GM12878 (cell line): ENCODE results near the gene RGSL1. TPM values are rescaled to one million over a fixed set of nuclear protein-coding genes. Genes with fewer than 3 reads are reported as not detected.

ENCODE experiments used
- ATAC-seq: fragments of 200-7000 bp; cut with Tn5 transposase; 3 replicates; pipeline ENCODE4 v1.9.1; 2020; ENCODE audit warnings: mild to moderate bottlenecking, moderate library complexity
- BruUV-seq: library from RNA; stranded (reverse); fragments of 400-500 nt; replicated peaks from 2 replicates; lab custom pipeline; 2021; lab: Mats Ljungman, UMichigan
- CTCF ChIA-PET: fragments of 300-600 bp; sonication (Branson Sonifier 250); formaldehyde crosslinking; extraction: SDS; loops from one replicate; lab custom pipeline; 2021; ENCODE audit warnings: inconsistent platforms; lab: Yijun Ruan, JAX
- POLR2A ChIA-PET: fragments of 350-600 bp; formaldehyde crosslinking; extraction: SDS; loops from one replicate; lab custom pipeline; 2021; ENCODE audit warnings: inconsistent platforms; lab: Charles Lee
- RAD21 ChIA-PET: fragments of 300-600 bp; sonication (Branson Sonifier 250); formaldehyde crosslinking; loops from one replicate; lab custom pipeline; 2023; ENCODE audit warnings: antibody characterized with exemption; ENCODE audit not compliant: unreplicated experiment; lab: Charles Lee
- SMC1A ChIA-PET: fragments of 300-600 bp; sonication (Branson Sonifier 250); formaldehyde crosslinking; loops from one replicate; lab custom pipeline; 2023; ENCODE audit not compliant: unreplicated experiment, uncharacterized antibody; lab: Charles Lee
- DNase-seq: peaks from one replicate; pipeline ENCODE4 v3.0.0-alpha.2; 2011; ENCODE audit warnings: low read depth, low spot score
- FAIRE-seq: peaks from 3 replicates; lab custom pipeline; 2011; peaks lifted over from hg19 to GRCh38; lab: Jason Lieb, UNC
- H2AFZ ChIP-seq: 2 replicates; pipeline ENCODE4 v1.6.0; 2011; ENCODE audit warnings: low read depth, low read length, control low read depth; ENCODE audit not compliant: control insufficient read depth
- H3K27ac ChIP-seq: 2 replicates; pipeline ENCODE4 v1.5.1; 2011; ENCODE audit warnings: control low read depth; ENCODE audit not compliant: control insufficient read depth, insufficient read depth
- H3K27me3 ChIP-seq, 2 experiments: replicated peaks in 1 of 2; 2 replicates each; pipeline versions ENCODE4 v1.6.0 to v1.6.1; 2011; ENCODE audit warnings: low read length in 1 of 2; ENCODE audit not compliant: control insufficient read depth in 2 of 2, insufficient read depth in 2 of 2
- H3K36me3 ChIP-seq, 2 experiments: 2 replicates each; pipeline ENCODE4 v1.5.1; 2011; ENCODE audit warnings: low read length in 1 of 2; ENCODE audit not compliant: control insufficient read depth in 2 of 2, insufficient read depth in 2 of 2
- H3K4me1 ChIP-seq: 2 replicates; pipeline ENCODE4 v1.6.1; 2011; ENCODE audit warnings: mild to moderate bottlenecking, low read length, moderate library complexity, mixed read lengths; ENCODE audit not compliant: control insufficient read depth, insufficient read depth
- H3K4me2 ChIP-seq: 2 replicates; pipeline ENCODE4 v1.6.0; 2011; ENCODE audit warnings: control low read depth; ENCODE audit not compliant: control insufficient read depth, insufficient read depth
- H3K4me3 ChIP-seq: fragments of 200-600 bp; sonication (generic); 2 replicates; pipeline ENCODE4 v1.5.1; 2016
- H3K79me2 ChIP-seq: 2 replicates; pipeline ENCODE4 v1.6.0; 2011; ENCODE audit warnings: low read length; ENCODE audit not compliant: control insufficient read depth, insufficient read depth
- H3K9ac ChIP-seq: 2 replicates; pipeline ENCODE4 v1.8.0; 2011; ENCODE audit warnings: low read length, control low read depth, mixed read lengths; ENCODE audit not compliant: control insufficient read depth, insufficient read depth
- H3K9me3 ChIP-seq: replicated peaks from 3 replicates; pipeline ENCODE4 v1.5.1; 2011; ENCODE audit warnings: mild to moderate bottlenecking, low read length; ENCODE audit not compliant: control insufficient read depth, insufficient read depth
- H4K20me1 ChIP-seq: 2 replicates; pipeline ENCODE4 v1.6.0; 2011; ENCODE audit not compliant: control insufficient read depth, insufficient read depth
- CHD2 ChIP-seq: IDR thresholded peaks from 2 replicates; pipeline ENCODE4 v1.6.1; 2011; ENCODE audit warnings: low read depth, low read length, improper control_type of control experiment, borderline replicate concordance
- CHD4 ChIP-seq: fragments of 200-600 bp; sonication (generic); IDR thresholded peaks from 2 replicates; pipeline ENCODE4 v1.6.1; 2016; ENCODE audit warnings: mild to moderate bottlenecking
- DPF2 ChIP-seq: fragments of 450-650 bp; IDR thresholded peaks from 2 replicates; pipeline ENCODE4 v1.6.1; 2017; ENCODE audit warnings: mild to moderate bottlenecking
- EED ChIP-seq: sonication (generic); IDR thresholded peaks from 2 replicates; pipeline ENCODE4 v1.6.1; 2016; ENCODE audit warnings: antibody characterized with exemption, low read depth
- EZH2 ChIP-seq: IDR thresholded peaks from 2 replicates; pipeline ENCODE4 v1.6.1; 2012; ENCODE audit warnings: low read depth, mild to moderate bottlenecking, control low read depth, inconsistent platforms, low read length, borderline replicate concordance; ENCODE audit not compliant: control insufficient read depth
- HCFC1 ChIP-seq: fragments of 150-350 bp; IDR thresholded peaks from 2 replicates; pipeline ENCODE4 v1.6.1; 2014; ENCODE audit warnings: low read length
- LARP7 ChIP-seq: fragments of 450-650 bp; IDR thresholded peaks from 2 replicates; pipeline ENCODE4 v1.6.1; 2017; ENCODE audit warnings: mild to moderate bottlenecking
- NFYB ChIP-seq: IDR thresholded peaks from 2 replicates; pipeline ENCODE4 v1.6.1; 2011; ENCODE audit warnings: low read depth, mild to moderate bottlenecking, low read length, improper control_type of control experiment, moderate library complexity; ENCODE audit not compliant: insufficient read depth
- RCOR1 ChIP-seq: conservative IDR thresholded peaks from 2 replicates; pipeline ENCODE4 v1.6.1; 2012; ENCODE audit warnings: low read depth, low read length, improper control_type of control experiment
- RUNX3 ChIP-seq: IDR thresholded peaks from 2 replicates; pipeline ENCODE4 v1.6.1; 2012; ENCODE audit warnings: low read length, inconsistent platforms
- SMAD1 ChIP-seq: fragments of 450-650 bp; IDR thresholded peaks from 2 replicates; pipeline ENCODE4 v1.6.1; 2018; ENCODE audit warnings: mild to moderate bottlenecking, low read depth; ENCODE audit not compliant: partially characterized antibody
- SREBF1 ChIP-seq: IDR thresholded peaks from 2 replicates; pipeline ENCODE4 v1.6.1; 2012; ENCODE audit warnings: mild to moderate bottlenecking, low read length
- STAT3 ChIP-seq: IDR thresholded peaks from 2 replicates; pipeline ENCODE4 v1.6.1; 2011; ENCODE audit warnings: low read depth, low read length, improper control_type of control experiment
- TARDBP ChIP-seq: IDR thresholded peaks from 2 replicates; pipeline ENCODE4 v1.6.1; 2016; ENCODE audit warnings: borderline replicate concordance
- TBL1XR1 ChIP-seq: IDR thresholded peaks from 2 replicates; pipeline ENCODE4 v1.6.1; 2012; ENCODE audit warnings: low read depth, low read length, improper control_type of control experiment
- ZNF384 ChIP-seq: IDR thresholded peaks from 2 replicates; pipeline ENCODE4 v1.6.1; 2012; ENCODE audit warnings: low read depth, mild to moderate bottlenecking, low read length, improper control_type of control experiment, borderline replicate concordance
- ZZZ3 ChIP-seq: IDR thresholded peaks from 2 replicates; pipeline ENCODE4 v1.6.1; 2011; ENCODE audit warnings: low read depth; ENCODE audit not compliant: control insufficient read depth, insufficient read length
- WGBS: methylation state at CpG from one replicate; pipeline ENCODE4 v1.1.6; 2016; ENCODE audit warnings: low lambda C conversion rate; ENCODE audit not compliant: insufficient replicate concordance, insufficient coverage; ENCODE audit errors: missing lambda C conversion rate; 5-methylcytosine and 5-hydroxymethylcytosine counted together
- in situ Hi-C: fragments of 300-500 bp; cut with MboI; formaldehyde crosslinking; loops from 9 replicates; pipeline ENCODE4 v1.14.3; 2018; ENCODE audit warnings: mixed read lengths
- intact Hi-C: fragments of 100-400 bp; cut with micrococcal nuclease; formaldehyde crosslinking; loops from one replicate; pipeline ENCODE4 v1.14.2; 2022; ENCODE audit not compliant: unreplicated experiment
- polyA plus RNA-seq, 11 experiments: library from polyadenylated mRNA; depleted of rRNA in 4 of 11; unstranded in 6 of 11; stranded (reverse) in 5 of 11; fragments of >200 nt; fragmentation: Nextera tagmentation in 4 of 11; fragmentation: Illumina TruSeq in 1 of 11; extraction: Ambion mirVana in 4 of 11; extraction: Trizol in 1 of 11; gene quantifications; 1 replicate in 1 of 11; 2 replicates in 10 of 11; pipeline versions ENCODE4 v1.2.1 to v1.2.3, GENCODE V29; 2011 to 2016; ENCODE audit warnings: inconsistent platforms in 2 of 11, missing spikeins in 2 of 11, low read depth in 1 of 11
- total RNA-seq, 4 experiments: library from RNA; depleted of rRNA in 3 of 4; stranded (reverse); fragments of >200 nt in 3 of 4; fragmentation: Illumina TruSeq in 1 of 4; extraction: Trizol in 1 of 4; gene quantifications; 2 replicates each; pipeline versions ENCODE4 v1.2.1 to v1.2.3, GENCODE V29; 2013 to 2021
- TF ChIP-seq, protein P1 (sequence below), 3 experiments: IDR thresholded peaks in 2 of 3; conservative IDR thresholded peaks in 1 of 3; 2 replicates each; pipeline ENCODE4 v1.5.1; 2011; ENCODE audit warnings: low read depth in 3 of 3, low read length in 3 of 3, mild to moderate bottlenecking in 3 of 3, control low read depth in 2 of 3, moderate library complexity in 2 of 3, inconsistent platforms in 1 of 3, mixed read lengths in 1 of 3; ENCODE audit not compliant: control insufficient read depth in 2 of 3, insufficient read depth in 1 of 3; ENCODE audit errors: extremely low read depth in 1 of 3
- TF ChIP-seq, protein P2 (sequence below): fragments of 450-650 bp; IDR thresholded peaks from 2 replicates; pipeline ENCODE4 v1.6.1; 2017; ENCODE audit warnings: mild to moderate bottlenecking
- TF ChIP-seq, protein P3 (sequence below): fragments of 450-650 bp; IDR thresholded peaks from 2 replicates; pipeline ENCODE4 v1.6.1; 2016; ENCODE audit warnings: mild to moderate bottlenecking

RGSL1 gene
- total and polyA plus RNA-seq, 10 of the 15 experiments (the other 5 are each of a cell fraction or from before 2014, with no cell fraction given): 0.05 to 0.28 (median 0.27) TPM; not detected in 5

GRCh38 chr1:182407724-182408123 is 42.2 kb upstream of the RGSL1 start (continued):
- TF ChIP-seq TBL1XR1: no peak
- no peak for TF ChIP-seq CHD2
- TF ChIP-seq EZH2: no peak
- no peak for TF ChIP-seq DPF2
- TF ChIP-seq TARDBP: no peak
- TF ChIP-seq, protein P1, sequence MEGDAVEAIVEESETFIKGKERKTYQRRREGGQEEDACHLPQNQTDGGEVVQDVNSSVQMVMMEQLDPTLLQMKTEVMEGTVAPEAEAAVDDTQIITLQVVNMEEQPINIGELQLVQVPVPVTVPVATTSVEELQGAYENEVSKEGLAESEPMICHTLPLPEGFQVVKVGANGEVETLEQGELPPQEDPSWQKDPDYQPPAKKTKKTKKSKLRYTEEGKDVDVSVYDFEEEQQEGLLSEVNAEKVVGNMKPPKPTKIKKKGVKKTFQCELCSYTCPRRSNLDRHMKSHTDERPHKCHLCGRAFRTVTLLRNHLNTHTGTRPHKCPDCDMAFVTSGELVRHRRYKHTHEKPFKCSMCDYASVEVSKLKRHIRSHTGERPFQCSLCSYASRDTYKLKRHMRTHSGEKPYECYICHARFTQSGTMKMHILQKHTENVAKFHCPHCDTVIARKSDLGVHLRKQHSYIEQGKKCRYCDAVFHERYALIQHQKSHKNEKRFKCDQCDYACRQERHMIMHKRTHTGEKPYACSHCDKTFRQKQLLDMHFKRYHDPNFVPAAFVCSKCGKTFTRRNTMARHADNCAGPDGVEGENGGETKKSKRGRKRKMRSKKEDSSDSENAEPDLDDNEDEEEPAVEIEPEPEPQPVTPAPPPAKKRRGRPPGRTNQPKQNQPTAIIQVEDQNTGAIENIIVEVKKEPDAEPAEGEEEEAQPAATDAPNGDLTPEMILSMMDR (IDR thresholded peaks at IDR 0.05 in 2 of 3, conservative IDR thresholded peaks at IDR 0.05 in 1 of 3; ENCODE audit: control insufficient read depth in 2 of 3, extremely low read depth in 1 of 3, insufficient read depth in 1 of 3, low read depth in 3 of 3, low read length in 3 of 3): no peak
- no peak for TF ChIP-seq STAT3
- TF ChIP-seq, all 136 proteins: peak for 0

DNA sequence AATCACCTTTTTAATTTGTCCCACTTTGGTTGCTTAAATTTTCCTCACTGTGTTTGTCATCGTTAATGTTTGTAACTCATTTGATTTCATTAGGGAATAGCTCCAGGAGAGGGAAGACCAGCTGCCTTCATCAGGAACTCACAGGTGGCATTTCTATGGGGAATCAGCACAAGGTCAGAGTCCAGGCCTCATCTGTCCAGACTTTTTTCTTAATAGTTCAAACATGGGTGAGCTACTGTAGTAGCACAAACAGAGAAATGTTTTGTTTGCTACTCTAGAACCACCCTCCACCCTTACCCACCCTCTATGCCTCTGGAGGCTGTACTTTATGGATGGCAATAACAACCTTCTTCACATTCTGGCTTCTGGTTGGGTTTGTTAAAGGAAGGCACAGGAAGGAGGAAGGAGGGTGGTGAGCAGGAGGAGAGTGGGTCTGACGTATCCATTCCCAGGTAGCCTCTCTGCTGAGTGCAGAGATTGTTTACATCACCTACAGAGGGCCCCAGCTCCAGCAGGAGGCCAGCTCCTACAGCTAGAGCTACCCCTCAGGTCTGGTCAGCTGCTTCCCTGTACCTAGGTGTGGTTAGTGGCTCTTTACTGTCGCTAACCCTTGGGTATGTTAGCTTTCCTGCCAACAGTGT is 41.4 kb upstream of the RGSL1 start:
- in situ Hi-C loops (no loop called here), intact Hi-C loops (no loop called here)
- Histone ChIP-seq H3K9me3 (no peaks in the 10 kb centered on the region; the same call in 2 of the 3 replicates), H2AFZ (no peak overlapping the region), H3K27me3 (no peaks in the 10 kb centered on the region), H3K79me2 (no peaks in the 10 kb centered on the region), H3K4me1 (no peaks in the 10 kb centered on the region), H3K36me3 (no peaks in the 10 kb centered on the region), H3K4me3 (no peak overlapping the region), H3K4me2 (no peak overlapping the region), H4K20me1 (no peaks in the 10 kb centered on the region), H3K9ac (no peak overlapping the region), H3K27ac (no peak overlapping the region)
- DNase-seq: no peak
- CTCF ChIA-PET: interaction anchor here (0.5 to 2.4 kb wide), 3 partner anchors 12 to 324 kb away, joined by 3 to 18 read pairs (median 4); no protein-coding TSS in a partner anchor
- FAIRE-seq: no peak
- RAD21 ChIA-PET: interaction anchor here (1.0 kb wide), 1 partner anchor 265 kb away, joined by 3 read pairs; no protein-coding TSS in a partner anchor
- no TSS peak for BruUV-seq
- POLR2A ChIA-PET: no interaction called here
- no peak for ATAC-seq
- WGBS: 95% methylated on average over 3 of the region's 3 CpGs
- SMC1A ChIA-PET: interaction anchor here (1.4 to 1.9 kb wide), 3 partner anchors 12 to 266 kb away, joined by 3 to 8 read pairs (median 5); no protein-coding TSS in a partner anchor
- no peak for TF ChIP-seq RCOR1
- no peak for TF ChIP-seq ZNF384
- no peak for TF ChIP-seq LARP7
- TF ChIP-seq ZZZ3: no peak
- no peak for TF ChIP-seq CHD4
- TF ChIP-seq SMAD1: no peak
- TF ChIP-seq RUNX3: no peak
- no peak for TF ChIP-seq NFYB
- TF ChIP-seq EED: no peak
- no peak for TF ChIP-seq SREBF1
- TF ChIP-seq, protein P2, sequence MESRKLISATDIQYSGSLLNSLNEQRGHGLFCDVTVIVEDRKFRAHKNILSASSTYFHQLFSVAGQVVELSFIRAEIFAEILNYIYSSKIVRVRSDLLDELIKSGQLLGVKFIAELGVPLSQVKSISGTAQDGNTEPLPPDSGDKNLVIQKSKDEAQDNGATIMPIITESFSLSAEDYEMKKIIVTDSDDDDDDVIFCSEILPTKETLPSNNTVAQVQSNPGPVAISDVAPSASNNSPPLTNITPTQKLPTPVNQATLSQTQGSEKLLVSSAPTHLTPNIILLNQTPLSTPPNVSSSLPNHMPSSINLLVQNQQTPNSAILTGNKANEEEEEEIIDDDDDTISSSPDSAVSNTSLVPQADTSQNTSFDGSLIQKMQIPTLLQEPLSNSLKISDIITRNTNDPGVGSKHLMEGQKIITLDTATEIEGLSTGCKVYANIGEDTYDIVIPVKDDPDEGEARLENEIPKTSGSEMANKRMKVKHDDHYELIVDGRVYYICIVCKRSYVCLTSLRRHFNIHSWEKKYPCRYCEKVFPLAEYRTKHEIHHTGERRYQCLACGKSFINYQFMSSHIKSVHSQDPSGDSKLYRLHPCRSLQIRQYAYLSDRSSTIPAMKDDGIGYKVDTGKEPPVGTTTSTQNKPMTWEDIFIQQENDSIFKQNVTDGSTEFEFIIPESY: no peak
- no peak for TF ChIP-seq HCFC1
- TF ChIP-seq, protein P3, sequence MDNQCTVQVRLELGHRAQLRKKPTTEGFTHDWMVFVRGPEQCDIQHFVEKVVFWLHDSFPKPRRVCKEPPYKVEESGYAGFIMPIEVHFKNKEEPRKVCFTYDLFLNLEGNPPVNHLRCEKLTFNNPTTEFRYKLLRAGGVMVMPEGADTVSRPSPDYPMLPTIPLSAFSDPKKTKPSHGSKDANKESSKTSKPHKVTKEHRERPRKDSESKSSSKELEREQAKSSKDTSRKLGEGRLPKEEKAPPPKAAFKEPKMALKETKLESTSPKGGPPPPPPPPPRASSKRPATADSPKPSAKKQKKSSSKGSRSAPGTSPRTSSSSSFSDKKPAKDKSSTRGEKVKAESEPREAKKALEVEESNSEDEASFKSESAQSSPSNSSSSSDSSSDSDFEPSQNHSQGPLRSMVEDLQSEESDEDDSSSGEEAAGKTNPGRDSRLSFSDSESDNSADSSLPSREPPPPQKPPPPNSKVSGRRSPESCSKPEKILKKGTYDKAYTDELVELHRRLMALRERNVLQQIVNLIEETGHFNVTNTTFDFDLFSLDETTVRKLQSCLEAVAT: no peak
